Measurements from ENCODE around the gene CMKLR1.

CMKLR1 gene

DNA sequence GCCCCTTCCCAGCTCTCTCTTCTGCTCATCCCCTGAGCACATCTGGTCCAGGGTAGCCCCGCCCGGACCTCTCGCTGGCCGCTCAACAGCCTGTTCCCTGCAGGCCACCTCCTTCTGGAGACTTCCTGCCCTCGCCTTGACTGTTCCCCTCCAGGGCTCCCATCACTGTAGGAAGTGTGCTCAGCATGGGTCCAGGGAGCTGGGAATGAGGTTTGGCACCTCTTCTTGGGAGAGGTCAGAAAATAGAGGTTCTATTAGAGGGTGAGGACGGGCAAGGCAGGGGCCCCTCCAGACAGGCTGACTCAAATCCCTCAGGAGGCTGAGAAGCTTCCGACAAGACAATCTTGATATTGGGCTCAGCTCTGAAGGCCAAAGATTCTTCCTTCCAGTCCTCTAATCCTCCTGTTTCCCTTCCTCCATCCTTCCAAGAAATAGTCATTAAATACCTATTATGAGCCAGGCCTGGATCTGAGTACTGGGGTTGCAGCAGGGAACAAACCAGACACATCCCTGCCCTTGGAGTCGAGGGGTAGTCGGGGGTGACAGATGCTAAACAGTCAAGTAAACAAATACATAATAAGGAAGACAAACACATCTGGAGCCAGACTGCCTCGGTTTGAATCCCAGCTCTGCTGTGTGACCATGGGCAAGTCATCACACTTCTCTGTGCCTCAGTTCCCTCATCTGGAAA lies 30.6 kb downstream of the CMKLR1 start:
- Histone ChIP-seq H3K9me3 (replicated peaks; ENCODE audit: insufficient read depth, low read length) (no peaks in the 10 kb centered on the region), H2AFZ (ENCODE audit: low read length) (no peak overlapping the region), H3K4me3 (ENCODE audit: low read length) (no peak overlapping the region), H3K9ac (ENCODE audit: low read length) (no peak overlapping the region), H3K36me3 (replicated peaks; ENCODE audit: insufficient read depth, low read length) (no peaks in the 10 kb centered on the region), H3K4me1 (ENCODE audit: low read length) (no peaks in the 10 kb centered on the region), H3K27me3 (replicated peaks; ENCODE audit: insufficient read depth, low read length) (no peaks in the 10 kb centered on the region), H4K20me1 (ENCODE audit: insufficient read depth, low read length) (no peaks in the 10 kb centered on the region), H3K27ac (ENCODE audit: low read length) (no peak overlapping the region), H3F3A (ENCODE audit: insufficient read depth, low read length) (no peaks in the 10 kb centered on the region), H3K4me2 (ENCODE audit: low read depth, low read length) (no peak overlapping the region), H3K9me2 (replicated peaks; ENCODE audit: insufficient read depth, low read length) (no peaks in the 10 kb centered on the region), H3K79me2 (ENCODE audit: low read length) (no peaks in the 10 kb centered on the region)
- TF ChIP-seq, protein P1, sequence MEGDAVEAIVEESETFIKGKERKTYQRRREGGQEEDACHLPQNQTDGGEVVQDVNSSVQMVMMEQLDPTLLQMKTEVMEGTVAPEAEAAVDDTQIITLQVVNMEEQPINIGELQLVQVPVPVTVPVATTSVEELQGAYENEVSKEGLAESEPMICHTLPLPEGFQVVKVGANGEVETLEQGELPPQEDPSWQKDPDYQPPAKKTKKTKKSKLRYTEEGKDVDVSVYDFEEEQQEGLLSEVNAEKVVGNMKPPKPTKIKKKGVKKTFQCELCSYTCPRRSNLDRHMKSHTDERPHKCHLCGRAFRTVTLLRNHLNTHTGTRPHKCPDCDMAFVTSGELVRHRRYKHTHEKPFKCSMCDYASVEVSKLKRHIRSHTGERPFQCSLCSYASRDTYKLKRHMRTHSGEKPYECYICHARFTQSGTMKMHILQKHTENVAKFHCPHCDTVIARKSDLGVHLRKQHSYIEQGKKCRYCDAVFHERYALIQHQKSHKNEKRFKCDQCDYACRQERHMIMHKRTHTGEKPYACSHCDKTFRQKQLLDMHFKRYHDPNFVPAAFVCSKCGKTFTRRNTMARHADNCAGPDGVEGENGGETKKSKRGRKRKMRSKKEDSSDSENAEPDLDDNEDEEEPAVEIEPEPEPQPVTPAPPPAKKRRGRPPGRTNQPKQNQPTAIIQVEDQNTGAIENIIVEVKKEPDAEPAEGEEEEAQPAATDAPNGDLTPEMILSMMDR (IDR thresholded peaks at IDR 0.05; ENCODE audit: low read length), result no peak
- no peak for TF ChIP-seq EZH2phosphoT487 (IDR thresholded peaks at IDR 0.05; ENCODE audit: low read length)
- no peak for TF ChIP-seq EZH2 (optimal IDR thresholded peaks at IDR 0.05; ENCODE audit: low read depth, low read length)
- no peak for DNase-seq

DNA sequence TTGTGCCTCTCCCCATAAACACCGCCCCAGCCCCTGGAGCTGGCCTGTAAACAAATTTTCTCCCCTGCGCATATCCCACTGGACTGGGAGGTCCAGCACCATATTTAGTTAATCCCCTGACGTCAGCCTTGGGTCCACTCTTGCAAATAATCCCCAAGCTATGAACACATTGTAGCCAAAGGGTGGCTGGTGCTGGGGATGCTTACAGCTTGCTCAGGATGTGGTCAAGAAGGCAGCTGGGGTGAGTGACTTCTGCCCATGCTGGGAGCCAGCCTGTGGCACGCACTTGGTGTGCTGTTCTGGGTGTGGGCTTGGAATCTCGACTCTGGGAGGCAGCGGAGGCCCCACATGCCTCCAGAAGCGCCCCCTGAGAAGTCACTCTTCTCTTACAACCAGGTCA lies 32.1 kb downstream of the CMKLR1 start:
- Histone ChIP-seq H3K27me3 (replicated peaks; ENCODE audit: insufficient read depth, low read length) (no peaks in the 10 kb centered on the region), H4K20me1 (ENCODE audit: insufficient read depth, low read length) (no peaks in the 10 kb centered on the region), H3K36me3 (replicated peaks; ENCODE audit: insufficient read depth, low read length) (no peaks in the 10 kb centered on the region), H3K9ac (ENCODE audit: low read length) (no peak overlapping the region), H3K4me3 (ENCODE audit: low read length) (no peak overlapping the region), H3K27ac (ENCODE audit: low read length) (no peak overlapping the region), H3K9me3 (replicated peaks; ENCODE audit: insufficient read depth, low read length) (no peaks in the 10 kb centered on the region), H2AFZ (ENCODE audit: low read length) (no peak overlapping the region), H3K9me2 (replicated peaks; ENCODE audit: insufficient read depth, low read length) (no peaks in the 10 kb centered on the region), H3K4me1 (ENCODE audit: low read length) (no peaks in the 10 kb centered on the region), H3K4me2 (ENCODE audit: low read depth, low read length) (no peak overlapping the region), H3K79me2 (ENCODE audit: low read length) (no peaks in the 10 kb centered on the region), H3F3A (ENCODE audit: insufficient read depth, low read length) (no peaks in the 10 kb centered on the region)
- DNase-seq, result no peak
- TF ChIP-seq EZH2 (optimal IDR thresholded peaks at IDR 0.05; ENCODE audit: low read depth, low read length), result no peak
- TF ChIP-seq, protein P1 (IDR thresholded peaks at IDR 0.05; ENCODE audit: low read length), result no peak
- TF ChIP-seq EZH2phosphoT487 (IDR thresholded peaks at IDR 0.05; ENCODE audit: low read length), result no peak

DNA sequence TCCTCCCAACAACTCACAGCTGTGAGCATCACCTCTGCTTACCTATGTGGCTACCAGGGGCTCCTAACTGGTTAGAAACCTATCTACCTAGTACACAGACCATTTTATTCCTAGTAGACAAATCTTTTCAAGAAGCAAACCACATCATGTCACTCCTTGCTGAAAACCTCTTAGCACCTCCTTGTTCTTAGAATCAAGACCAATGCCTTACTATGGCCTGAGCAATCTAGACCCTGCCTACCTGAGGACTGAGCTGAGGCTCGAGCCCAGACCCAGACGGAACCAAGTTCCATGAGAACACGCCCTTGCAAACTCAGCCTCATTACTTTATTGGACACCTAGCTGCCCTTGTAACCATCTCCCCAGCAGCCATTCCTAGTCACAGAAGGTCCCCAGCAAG lies 32.6 kb downstream of the CMKLR1 start:
- Histone ChIP-seq H3K4me1 (ENCODE audit: low read length) (no peaks in the 10 kb centered on the region), H3K27ac (ENCODE audit: low read length) (no peak overlapping the region), H3K27me3 (replicated peaks; ENCODE audit: insufficient read depth, low read length) (no peaks in the 10 kb centered on the region), H3K9me3 (replicated peaks; ENCODE audit: insufficient read depth, low read length) (no peaks in the 10 kb centered on the region), H4K20me1 (ENCODE audit: insufficient read depth, low read length) (no peaks in the 10 kb centered on the region), H3K4me2 (ENCODE audit: low read depth, low read length) (no peak overlapping the region), H3K79me2 (ENCODE audit: low read length) (no peaks in the 10 kb centered on the region), H3K36me3 (replicated peaks; ENCODE audit: insufficient read depth, low read length) (no peaks in the 10 kb centered on the region), H3K9me2 (replicated peaks; ENCODE audit: insufficient read depth, low read length) (no peaks in the 10 kb centered on the region), H3F3A (ENCODE audit: insufficient read depth, low read length) (no peaks in the 10 kb centered on the region), H2AFZ (ENCODE audit: low read length) (no peak overlapping the region), H3K9ac (ENCODE audit: low read length) (no peak overlapping the region), H3K4me3 (ENCODE audit: low read length) (no peak overlapping the region)
- no peak for DNase-seq
- TF ChIP-seq EZH2 (optimal IDR thresholded peaks at IDR 0.05; ENCODE audit: low read depth, low read length), result no peak

DNA sequence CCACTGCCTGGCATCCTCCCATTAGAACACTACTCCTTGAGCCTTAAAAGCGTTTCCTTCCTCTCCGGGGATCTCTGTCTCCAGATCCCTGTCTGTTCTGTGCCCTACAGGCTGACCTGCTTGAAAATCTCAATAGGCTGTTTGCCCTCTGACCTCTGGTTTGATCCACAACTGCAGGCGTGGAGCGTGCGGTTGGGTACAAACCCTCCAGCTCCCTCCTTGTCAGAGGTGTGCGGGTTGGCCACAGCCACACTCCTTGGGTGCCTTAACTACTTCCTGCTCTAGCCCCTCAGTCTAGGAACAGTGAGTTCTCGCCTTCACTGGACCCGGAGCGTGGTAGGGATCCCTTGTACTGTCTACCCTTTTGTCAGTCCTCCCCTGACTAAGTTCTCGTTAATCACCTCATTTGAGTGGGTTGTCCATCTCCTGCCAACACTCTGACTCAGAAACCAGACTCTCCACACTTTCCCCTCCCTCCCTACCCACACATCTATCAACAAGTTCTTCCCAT lies 33.1 kb downstream of the CMKLR1 start:
- H3K9ac ChIP-seq (ENCODE audit: low read length), result no peak overlapping the region
- no peak for DNase-seq
- H3K79me2 ChIP-seq (ENCODE audit: low read length), result no peaks in the 10 kb centered on the region
- H3K9me2 ChIP-seq (replicated peaks; ENCODE audit: insufficient read depth, low read length), result no peaks in the 10 kb centered on the region
- H3K4me3 ChIP-seq (ENCODE audit: low read length), result no peak overlapping the region
- H3K36me3 ChIP-seq (replicated peaks; ENCODE audit: insufficient read depth, low read length), result no peaks in the 10 kb centered on the region
- H3K4me1 ChIP-seq (ENCODE audit: low read length), result no peaks in the 10 kb centered on the region
- H3K27me3 ChIP-seq (replicated peaks; ENCODE audit: insufficient read depth, low read length), result no peaks in the 10 kb centered on the region
- no peaks in the 10 kb centered on the region for H4K20me1 ChIP-seq (ENCODE audit: insufficient read depth, low read length)
- TF ChIP-seq EZH2phosphoT487 (IDR thresholded peaks at IDR 0.05; ENCODE audit: low read length), result no peak
- no peak for TF ChIP-seq EZH2 (optimal IDR thresholded peaks at IDR 0.05; ENCODE audit: low read depth, low read length)
- TF ChIP-seq, protein P1 (IDR thresholded peaks at IDR 0.05; ENCODE audit: low read length), result no peak
- H3K9me3 ChIP-seq (replicated peaks; ENCODE audit: insufficient read depth, low read length), result no peaks in the 10 kb centered on the region
- H3F3A ChIP-seq (ENCODE audit: insufficient read depth, low read length), result no peaks in the 10 kb centered on the region
- no peak overlapping the region for H2AFZ ChIP-seq (ENCODE audit: low read length)
- no peak overlapping the region for H3K27ac ChIP-seq (ENCODE audit: low read length)
- H3K4me2 ChIP-seq (ENCODE audit: low read depth, low read length), result no peak overlapping the region

Measured in MM.1S (cell line).